NCI-H446 (cell line): Measurements from ENCODE around the gene DNAJC17.

ENCODE experiments used
- DNase-seq, 2 experiments: peaks; one replicate each; lab custom pipeline; 2025; lab: John Stamatoyannopoulos, UW

DNAJC17 gene

GRCh38 chr15:40766906-40767837 lies 40.1 kb downstream of the DNAJC17 start:
- peak in 1 of 2 experiments; percentile 17 for DNase-seq

GRCh38 chr15:40766194-40766815 lies 41.0 kb downstream of the DNAJC17 start:
- DNase-seq, result no peak

- DNase-seq, result no peak
Measured at GRCh38 chr15:40764629-40765103, 42.6 kb downstream of the DNAJC17 start.

- DNase-seq, result no peak
Measured at GRCh38 chr15:40763801-40764628, 43.3 kb downstream of the DNAJC17 start, which contains the start of gene GCHFR. TSS of gene GCHFR (plus strand) at chr15:40764068. CDS start at chr15:40764181, 113 bp downstream.

GRCh38 chr15:40762919-40763800 lies 44.1 kb downstream of the DNAJC17 start:
- no peak for DNase-seq

- DNase-seq, result no peak
Measured at GRCh38 chr15:40759961-40760360, 47.3 kb downstream of the DNAJC17 start.

GRCh38 chr15:40756938-40757337 lies 50.3 kb downstream of the DNAJC17 start:
- no peak for DNase-seq

GRCh38 chr15:40755812-40756208 lies 51.5 kb downstream of the DNAJC17 start:
- no peak for DNase-seq

GRCh38 chr15:40754883-40755811 lies 52.1 kb downstream of the DNAJC17 start, which contains the start of gene RMDN3:
TSS of gene RMDN3 (minus strand) at chr15:40755254. CDS start at chr15:40754783, 471 bp downstream.
- peak; percentile 83 to 96 for DNase-seq

GRCh38 chr15:40754574-40754882 lies 52.7 kb downstream of the DNAJC17 start:
- DNase-seq, result no peak

- DNase-seq, result no peak
Measured at GRCh38 chr15:40751745-40752144, 55.5 kb downstream of the DNAJC17 start.

- no peak for DNase-seq
Measured at GRCh38 chr15:40750885-40751284, 56.4 kb downstream of the DNAJC17 start.

GRCh38 chr15:40749151-40749630 lies 58.1 kb downstream of the DNAJC17 start:
- no peak for DNase-seq

GRCh38 chr15:40747685-40748631 lies 59.3 kb downstream of the DNAJC17 start:
- no peak for DNase-seq

GRCh38 chr15:40746916-40747418 lies 60.3 kb downstream of the DNAJC17 start:
- DNase-seq, result no peak

- no peak for DNase-seq
Measured at GRCh38 chr15:40744815-40745152, 62.5 kb downstream of the DNAJC17 start.

GRCh38 chr15:40743921-40744814 lies 63.1 kb downstream of the DNAJC17 start:
- no peak for DNase-seq

GRCh38 chr15:40743485-40743901 lies 63.8 kb downstream of the DNAJC17 start:
- DNase-seq, result no peak
